Measurements from ENCODE around the gene RADIL. TPM values are rescaled to one million over a fixed set of nuclear protein-coding genes. Genes with fewer than 3 reads are reported as not detected.

The RADIL gene
- total RNA-seq, 1 donor from 2014 or later = 0.86 TPM

GRCh38 chr7:4763091-4763793, 120.3 kb downstream of the RADIL start:
- TF ChIP-seq CTCF (IDR thresholded peaks at IDR 0.05; ENCODE audit: insufficient read depth, low read depth, low read length) (no peak), EZH2 (IDR thresholded peaks at IDR 0.05; ENCODE audit: insufficient read depth, low read length) (no peak)
- no peak overlapping the region for H3K27ac ChIP-seq (ENCODE audit: low read depth, low read length)

GRCh38 chr7:4762121-4763055, 121.1 kb downstream of the RADIL start:
- Histone ChIP-seq H3K27ac (ENCODE audit: low read depth, low read length) (no peak overlapping the region), H3K9ac (ENCODE audit: low read length) (no peak overlapping the region), H3K79me2 (ENCODE audit: insufficient read depth, low read length) (peaks cover 9% of the 10 kb centered on the region), H4K20me1 (ENCODE audit: insufficient read depth, low read length) (peaks cover 43% of the 10 kb centered on the region), H3K4me3 (ENCODE audit: insufficient read depth, low read depth, low read length) (no peak overlapping the region), H3K4me1 (ENCODE audit: insufficient read depth, low read length) (no peaks in the 10 kb centered on the region), H3K36me3 (ENCODE audit: insufficient read depth, low read length) (peaks cover 19% of the 10 kb centered on the region), H3K9me3 (ENCODE audit: insufficient read depth, low read depth, low read length) (no peaks in the 10 kb centered on the region), H3K27me3 (ENCODE audit: insufficient read depth, low read length) (no peaks in the 10 kb centered on the region), H2AFZ (ENCODE audit: low read depth, low read length) (no peak overlapping the region), H3K4me2 (ENCODE audit: low read length) (no peak overlapping the region)
- FAIRE-seq (no peak), DNase-seq (ENCODE audit: low read depth) (no peak)
- no peak overlapping the region for H3K27ac Mint-ChIP-seq (ENCODE audit: unreplicated experiment)
- H3K27me3 Mint-ChIP-seq (ENCODE audit: low read depth, unreplicated experiment) = no peaks in the 10 kb centered on the region
- no peaks in the 10 kb centered on the region for H3K4me1 Mint-ChIP-seq (ENCODE audit: low read depth, unreplicated experiment)
- no peak overlapping the region for H3K4me3 Mint-ChIP-seq (ENCODE audit: unreplicated experiment)
- no peaks in the 10 kb centered on the region for H3K9me3 Mint-ChIP-seq (ENCODE audit: unreplicated experiment)
- peaks cover 20% of the 10 kb centered on the region for H3K36me3 Mint-ChIP-seq (ENCODE audit: low read depth, unreplicated experiment)
- no peak for TF ChIP-seq EZH2 (IDR thresholded peaks at IDR 0.05; ENCODE audit: insufficient read depth, low read length)

More at GRCh38 chr7:4763091-4763793, 120.3 kb downstream of the RADIL start:
- H3K27me3 ChIP-seq (ENCODE audit: insufficient read depth, low read length) = no peaks in the 10 kb centered on the region
- H3K36me3 ChIP-seq (ENCODE audit: insufficient read depth, low read length) = peaks cover 21% of the 10 kb centered on the region
- H3K4me3 ChIP-seq (ENCODE audit: insufficient read depth, low read depth, low read length) = no peak overlapping the region
- H3K36me3 Mint-ChIP-seq (ENCODE audit: low read depth, unreplicated experiment) = peaks cover 16% of the 10 kb centered on the region
- H4K20me1 ChIP-seq (ENCODE audit: insufficient read depth, low read length) = peaks cover 44% of the 10 kb centered on the region
- no peak for FAIRE-seq
- H3K4me2 ChIP-seq (ENCODE audit: low read length) = no peak overlapping the region
- peak overlapping the region; percentile 34 for H3K27ac Mint-ChIP-seq (ENCODE audit: unreplicated experiment)
- no peaks in the 10 kb centered on the region for H3K27me3 Mint-ChIP-seq (ENCODE audit: low read depth, unreplicated experiment)
- no peak for DNase-seq (ENCODE audit: low read depth)
- H3K9me3 Mint-ChIP-seq (ENCODE audit: unreplicated experiment) = no peaks in the 10 kb centered on the region
- H3K79me2 ChIP-seq (ENCODE audit: insufficient read depth, low read length) = peaks cover 9% of the 10 kb centered on the region
- H3K9me3 ChIP-seq (ENCODE audit: insufficient read depth, low read depth, low read length) = no peaks in the 10 kb centered on the region
- H2AFZ ChIP-seq (ENCODE audit: low read depth, low read length) = no peak overlapping the region
- H3K4me1 ChIP-seq (ENCODE audit: insufficient read depth, low read length) = no peaks in the 10 kb centered on the region
- no peaks in the 10 kb centered on the region for H3K4me1 Mint-ChIP-seq (ENCODE audit: low read depth, unreplicated experiment)
- no peak overlapping the region for H3K4me3 Mint-ChIP-seq (ENCODE audit: unreplicated experiment)
- no peak overlapping the region for H3K9ac ChIP-seq (ENCODE audit: low read length)

GRCh38 chr7:4760952-4761351, 122.6 kb downstream of the RADIL start:
- H3K9ac ChIP-seq (ENCODE audit: low read length) = no peak overlapping the region
- H4K20me1 ChIP-seq (ENCODE audit: insufficient read depth, low read length) = peaks cover 29% of the 10 kb centered on the region
- H3K4me3 ChIP-seq (ENCODE audit: insufficient read depth, low read depth, low read length) = no peak overlapping the region
- no peaks in the 10 kb centered on the region for H3K27me3 ChIP-seq (ENCODE audit: insufficient read depth, low read length)
- H3K79me2 ChIP-seq (ENCODE audit: insufficient read depth, low read length) = peaks cover 9% of the 10 kb centered on the region
- peaks cover 20% of the 10 kb centered on the region for H3K36me3 Mint-ChIP-seq (ENCODE audit: low read depth, unreplicated experiment)
- FAIRE-seq = no peak
- no peak overlapping the region for H3K4me2 ChIP-seq (ENCODE audit: low read length)
- H3K36me3 ChIP-seq (ENCODE audit: insufficient read depth, low read length) = peaks cover 17% of the 10 kb centered on the region
- DNase-seq (ENCODE audit: low read depth) = no peak
- no peak overlapping the region for H3K4me3 Mint-ChIP-seq (ENCODE audit: unreplicated experiment)
- no peaks in the 10 kb centered on the region for H3K4me1 Mint-ChIP-seq (ENCODE audit: low read depth, unreplicated experiment)
- no peaks in the 10 kb centered on the region for H3K9me3 ChIP-seq (ENCODE audit: insufficient read depth, low read depth, low read length)
- H3K4me1 ChIP-seq (ENCODE audit: insufficient read depth, low read length) = no peaks in the 10 kb centered on the region
- no peak overlapping the region for H3K27ac Mint-ChIP-seq (ENCODE audit: unreplicated experiment)
- no peaks in the 10 kb centered on the region for H3K9me3 Mint-ChIP-seq (ENCODE audit: unreplicated experiment)
- H2AFZ ChIP-seq (ENCODE audit: low read depth, low read length) = no peak overlapping the region
- no peak overlapping the region for H3K27ac ChIP-seq (ENCODE audit: low read depth, low read length)
- TF ChIP-seq CTCF (IDR thresholded peaks at IDR 0.05; ENCODE audit: insufficient read depth, low read depth, low read length) (no peak), EZH2 (IDR thresholded peaks at IDR 0.05; ENCODE audit: insufficient read depth, low read length) (no peak)
- no peaks in the 10 kb centered on the region for H3K27me3 Mint-ChIP-seq (ENCODE audit: low read depth, unreplicated experiment)
